ENCODE data around the gene BIN1.

DNA sequence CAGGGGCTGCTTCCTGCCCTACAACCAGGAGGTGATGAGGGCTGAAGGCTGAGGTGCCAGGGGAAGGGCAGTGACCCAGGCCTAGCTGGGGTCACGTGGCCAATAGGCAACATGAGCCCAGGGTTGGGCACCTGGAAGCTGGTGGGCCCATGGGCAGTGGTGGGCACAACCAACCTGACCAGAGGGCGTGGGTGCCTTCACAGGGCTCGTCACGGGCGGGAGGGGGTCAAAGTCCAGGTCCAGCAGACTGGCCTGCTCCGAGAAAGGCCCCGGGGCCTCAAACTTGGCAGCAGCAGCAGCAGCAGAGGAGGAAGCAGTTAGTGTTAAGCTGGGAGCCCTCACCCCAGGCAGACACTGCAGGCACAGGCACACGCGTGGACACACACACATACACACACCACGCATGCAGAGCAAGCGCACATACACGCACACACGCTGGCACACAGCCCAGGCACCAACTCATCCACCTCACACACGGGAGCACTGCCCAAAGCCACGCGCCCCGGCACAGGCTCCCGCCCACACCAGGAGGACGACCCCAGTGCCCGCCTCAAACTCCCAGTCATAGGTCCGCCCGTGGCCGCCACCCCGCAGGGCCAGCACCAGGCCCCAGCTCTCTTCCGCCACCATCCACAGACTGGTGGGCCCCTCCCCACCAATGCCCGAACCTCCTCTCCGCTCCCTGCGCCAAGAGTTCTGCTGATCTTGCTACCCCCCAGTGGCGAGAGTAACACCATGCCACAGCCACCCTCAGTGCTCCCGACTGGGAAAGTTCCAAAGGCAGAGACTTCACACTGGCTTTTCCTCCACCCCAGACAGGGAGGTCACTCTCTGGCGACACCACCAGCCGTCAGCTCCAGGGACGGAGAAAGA lies 53.0 kb downstream of the BIN1 start:
- TF ChIP-seq CTCF (IDR thresholded peaks at IDR 0.05 in 4 of 5, conservative IDR thresholded peaks at IDR 0.05 in 1 of 5), result peak in 1 of 5 experiments; percentile 20
- no peak for TF ChIP-seq POLR2A (IDR thresholded peaks at IDR 0.05)

Data from gastrocnemius medialis (tissue), 4 donors.